WERI-Rb-1 (cell line): Measurements from ENCODE around the gene RNF43.

Experiments used
- DNase-seq: peaks from one replicate; pipeline ENCODE4 v3.0.0-alpha.2; 2020
- H3K27ac ChIP-seq: fragments of 250-450 bp; sonication (Bioruptor Pico); 2 replicates; pipeline ENCODE4 v1.5.1; 2020; ENCODE audit warnings: mild to moderate bottlenecking, moderate library complexity
- H3K27me3 ChIP-seq: fragments of 250-450 bp; sonication (Bioruptor Pico); 2 replicates; pipeline ENCODE4 v1.5.1; 2021; ENCODE audit warnings: mild to moderate bottlenecking, low read depth, moderate library complexity; ENCODE audit not compliant: insufficient read depth, severe bottlenecking
- H3K36me3 ChIP-seq: fragments of 250-450 bp; sonication (Bioruptor Pico); 2 replicates; pipeline ENCODE4 v1.5.1; 2020; ENCODE audit warnings: mild to moderate bottlenecking, moderate library complexity
- H3K4me3 ChIP-seq: 2 replicates; pipeline ENCODE4 v1.5.1; 2011; ENCODE audit warnings: low read depth, mild to moderate bottlenecking, control low read depth, low read length
- H3K9me3 ChIP-seq: fragments of 250-450 bp; sonication (Bioruptor Pico); 2 replicates; pipeline ENCODE4 v1.5.1; 2021; ENCODE audit warnings: mild to moderate bottlenecking, moderate library complexity; ENCODE audit not compliant: severe bottlenecking
- CTCF ChIP-seq: IDR thresholded peaks from 2 replicates; pipeline ENCODE4 v1.5.1; 2011; ENCODE audit warnings: low read depth, mild to moderate bottlenecking, control low read depth, inconsistent platforms, low read length

RNF43 gene

GRCh38 chr17:58416937-58417299 lies 416 bp downstream of the RNF43 start:
- peak overlapping the region; percentile 30 for H3K4me3 ChIP-seq
- H3K9me3 ChIP-seq = no peaks in the 10 kb centered on the region
- no peak for TF ChIP-seq CTCF
- no peaks in the 10 kb centered on the region for H3K36me3 ChIP-seq
- H3K27ac ChIP-seq = peak overlapping the region; percentile 44
- H3K27me3 ChIP-seq = no peaks in the 10 kb centered on the region
- DNase-seq = no peak

- no peak overlapping the region for H3K4me3 ChIP-seq
- H3K27ac ChIP-seq = no peak overlapping the region
- DNase-seq = no peak
- H3K27me3 ChIP-seq = no peaks in the 10 kb centered on the region
- TF ChIP-seq CTCF = no peak
- no peaks in the 10 kb centered on the region for H3K9me3 ChIP-seq
- H3K36me3 ChIP-seq = no peaks in the 10 kb centered on the region
Observed at GRCh38 chr17:58416396-58416795, 938 bp downstream of the RNF43 start.

GRCh38 chr17:58415371-58416055 lies 1.8 kb downstream of the RNF43 start:
- no peak overlapping the region for H3K4me3 ChIP-seq
- H3K27ac ChIP-seq = no peak overlapping the region

GRCh38 chr17:58414596-58414997 lies 2.7 kb downstream of the RNF43 start:
- no peaks in the 10 kb centered on the region for H3K27me3 ChIP-seq
- H3K36me3 ChIP-seq = no peaks in the 10 kb centered on the region
- H3K9me3 ChIP-seq = no peaks in the 10 kb centered on the region
- no peak overlapping the region for H3K4me3 ChIP-seq
- no peak overlapping the region for H3K27ac ChIP-seq
- no peak for TF ChIP-seq CTCF
- DNase-seq = no peak

More at GRCh38 chr17:58415371-58416055, 1.8 kb downstream of the RNF43 start:
- no peaks in the 10 kb centered on the region for H3K27me3 ChIP-seq
- H3K9me3 ChIP-seq = no peaks in the 10 kb centered on the region
- no peaks in the 10 kb centered on the region for H3K36me3 ChIP-seq
- DNase-seq = no peak
- TF ChIP-seq CTCF = no peak

GRCh38 chr17:58413684-58414083 lies 3.6 kb downstream of the RNF43 start:
- Histone ChIP-seq H3K36me3 (no peaks in the 10 kb centered on the region), H3K9me3 (no peaks in the 10 kb centered on the region), H3K27me3 (no peaks in the 10 kb centered on the region), H3K4me3 (no peak overlapping the region), H3K27ac (no peak overlapping the region)
- TF ChIP-seq CTCF = no peak
- no peak for DNase-seq
